Hepatocyte (in vitro differentiated cells): ENCODE results near the gene HINFP. TPM values are rescaled to one million over a fixed set of nuclear protein-coding genes. Genes with fewer than 3 reads are reported as not detected.
A peak's percentile ranks its signal among the peaks of the same experiment; 100 is the strongest.

ENCODE experiments used
- DNase-seq: peaks from one replicate; pipeline ENCODE4 v3.0.0-alpha.2; 2016; ENCODE audit warnings: low spot score
- H2AFZ ChIP-seq: fragments of 200-600 bp; sonication (generic); 2 replicates; pipeline ENCODE4 v1.6.0; 2016; ENCODE audit warnings: antibody characterized with exemption, mild to moderate bottlenecking
- H3K27ac ChIP-seq: fragments of 200-600 bp; sonication (generic); 2 replicates; pipeline ENCODE4 v1.5.1; 2016; ENCODE audit warnings: mild to moderate bottlenecking
- H3K27me3 ChIP-seq: fragments of 200-600 bp; sonication (generic); 2 replicates; pipeline ENCODE4 v1.6.1; 2016
- H3K36me3 ChIP-seq: fragments of 200-600 bp; sonication (generic); replicated peaks from 2 replicates; pipeline ENCODE4 v1.5.1; 2016; ENCODE audit warnings: low read depth; ENCODE audit not compliant: insufficient read depth
- H3K4me1 ChIP-seq: fragments of 200-600 bp; sonication (generic); 2 replicates; pipeline ENCODE4 v1.5.1; 2016; ENCODE audit warnings: mild to moderate bottlenecking, moderate library complexity; ENCODE audit not compliant: insufficient read depth
- H3K4me2 ChIP-seq: fragments of 200-600 bp; sonication (generic); 2 replicates; pipeline ENCODE4 v1.6.0; 2016
- H3K4me3 ChIP-seq: fragments of 200-600 bp; sonication (generic); 2 replicates; pipeline ENCODE4 v1.5.1; 2016; ENCODE audit warnings: mild to moderate bottlenecking
- H3K79me2 ChIP-seq: fragments of 200-600 bp; sonication (generic); 2 replicates; pipeline ENCODE4 v1.6.0; 2017; ENCODE audit warnings: mild to moderate bottlenecking
- H3K9me2 ChIP-seq: fragments of 200-600 bp; sonication (generic); replicated peaks from 2 replicates; pipeline ENCODE4 v1.6.0; 2017; ENCODE audit warnings: mild to moderate bottlenecking; ENCODE audit not compliant: insufficient read depth
- H3K9me3 ChIP-seq: fragments of 200-600 bp; sonication (generic); 2 replicates; pipeline ENCODE4 v1.5.1; 2016; ENCODE audit warnings: low read depth, mild to moderate bottlenecking
- H4K20me1 ChIP-seq: fragments of 200-600 bp; sonication (generic); 2 replicates; pipeline ENCODE4 v1.6.0; 2016; ENCODE audit warnings: mild to moderate bottlenecking; ENCODE audit not compliant: insufficient read depth, poor library complexity, severe bottlenecking
- CTCF ChIP-seq: fragments of 200-600 bp; sonication (generic); IDR thresholded peaks from 2 replicates; pipeline ENCODE4 v1.5.1; 2016; ENCODE audit warnings: antibody characterized with exemption, mild to moderate bottlenecking; ENCODE audit not compliant: poor library complexity
- EZH2 ChIP-seq: fragments of 200-600 bp; sonication (generic); IDR thresholded peaks from 2 replicates; pipeline ENCODE4 v1.6.1; 2016; ENCODE audit warnings: antibody characterized with exemption, mild to moderate bottlenecking, borderline replicate concordance
- EZH2phosphoT487 ChIP-seq: fragments of 200-600 bp; sonication (generic); IDR thresholded peaks from one replicate; pipeline ENCODE4 v1.6.1; 2018; ENCODE audit warnings: antibody characterized with exemption, mild to moderate bottlenecking, low read depth, moderate library complexity; ENCODE audit not compliant: unreplicated experiment, severe bottlenecking
- WGBS: methylation state at CpG from one replicate; pipeline ENCODE4 v1.1.6; 2016; ENCODE audit warnings: low lambda C conversion rate; ENCODE audit errors: missing lambda C conversion rate; 5-methylcytosine and 5-hydroxymethylcytosine counted together
- polyA plus RNA-seq: library from polyadenylated mRNA; unstranded; fragments of >200 nt; fragmentation: Nextera tagmentation; extraction: Ambion mirVana; gene quantifications from 2 replicates; pipeline ENCODE4 v1.2.1, GENCODE V29; 2016
- total RNA-seq: library from RNA; depleted of rRNA; stranded (reverse); fragments of >200 nt; gene quantifications from 2 replicates; pipeline ENCODE4 v1.2.3, GENCODE V29; 2014

HINFP gene
- total and polyA plus RNA-seq, 2 experiments from 2014 or later: 19.8 to 25.3 TPM

- no peak overlapping the region for H3K4me3 ChIP-seq
- no peaks in the 10 kb centered on the region for H4K20me1 ChIP-seq
- peak overlapping the region; percentile 71 for H2AFZ ChIP-seq
- no peak for DNase-seq
- H3K27ac ChIP-seq: no peak overlapping the region
- 14% methylated on average over 13 of the region's 33 CpGs for WGBS
- H3K79me2 ChIP-seq: no peaks in the 10 kb centered on the region
- TF ChIP-seq EZH2 (no peak), CTCF (no peak), EZH2phosphoT487 (no peak)
- H3K4me2 ChIP-seq: peak overlapping the region; percentile 98
- H3K9me3 ChIP-seq: no peaks in the 10 kb centered on the region
- H3K27me3 ChIP-seq: peaks cover 44% of the 10 kb centered on the region
- H3K36me3 ChIP-seq: no peaks in the 10 kb centered on the region
- H3K9me2 ChIP-seq: no peaks in the 10 kb centered on the region
- H3K4me1 ChIP-seq: no peaks in the 10 kb centered on the region
Observed at GRCh38 chr11:119149786-119150275, 28.5 kb downstream of the HINFP start.

DNA sequence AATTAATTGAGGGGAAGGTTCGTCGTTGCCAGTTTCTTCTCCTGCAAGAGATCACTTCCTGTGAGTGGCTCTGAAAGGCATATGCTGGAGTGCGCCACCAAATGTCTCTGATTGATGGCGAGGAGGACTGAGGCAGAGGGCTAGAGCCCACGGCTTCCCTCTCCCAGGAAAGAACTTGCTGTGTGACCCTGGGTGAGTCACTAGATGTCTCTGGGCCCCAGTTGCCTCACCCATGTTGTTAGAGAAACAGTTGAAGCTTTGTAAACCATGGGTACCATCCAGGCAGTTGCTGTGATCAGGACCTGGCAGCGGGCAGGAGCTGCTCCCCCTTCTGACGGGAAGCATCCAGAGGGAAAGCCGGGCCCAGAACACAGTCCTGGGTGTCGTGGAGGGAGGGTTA, 30.7 kb downstream of the HINFP start:
- no peaks in the 10 kb centered on the region for H3K9me2 ChIP-seq
- DNase-seq: no peak
- no peak overlapping the region for H2AFZ ChIP-seq
- WGBS: 85% methylated on average over 9 of the region's 9 CpGs
- no peaks in the 10 kb centered on the region for H3K36me3 ChIP-seq
- H3K4me1 ChIP-seq: no peaks in the 10 kb centered on the region
- no peak overlapping the region for H3K27ac ChIP-seq
- no peaks in the 10 kb centered on the region for H3K9me3 ChIP-seq
- TF ChIP-seq CTCF (no peak), EZH2phosphoT487 (no peak), EZH2 (no peak)
- H3K27me3 ChIP-seq: peaks cover 41% of the 10 kb centered on the region
- H4K20me1 ChIP-seq: no peaks in the 10 kb centered on the region
- H3K4me2 ChIP-seq: no peak overlapping the region
- no peaks in the 10 kb centered on the region for H3K79me2 ChIP-seq
- H3K4me3 ChIP-seq: no peak overlapping the region

GRCh38 chr11:119152604-119153003, 31.2 kb downstream of the HINFP start:
- no peaks in the 10 kb centered on the region for H3K9me3 ChIP-seq
- no peak for DNase-seq
- H3K9me2 ChIP-seq: no peaks in the 10 kb centered on the region
- H3K79me2 ChIP-seq: no peaks in the 10 kb centered on the region
- 88% methylated on average over 4 of the region's 4 CpGs for WGBS
- H3K36me3 ChIP-seq: no peaks in the 10 kb centered on the region
- no peak overlapping the region for H3K4me3 ChIP-seq
- H4K20me1 ChIP-seq: no peaks in the 10 kb centered on the region
- TF ChIP-seq CTCF (no peak), EZH2 (no peak), EZH2phosphoT487 (no peak)
- H3K27ac ChIP-seq: no peak overlapping the region
- H3K4me2 ChIP-seq: no peak overlapping the region
- H3K4me1 ChIP-seq: no peaks in the 10 kb centered on the region
- H2AFZ ChIP-seq: no peak overlapping the region
- H3K27me3 ChIP-seq: peaks cover 35% of the 10 kb centered on the region
